Stimulated activated CD4-positive, alpha-beta T cell treated with anti-CD3 and anti-CD28 coated beads, Interleukin-4, amount 100 ng/mL, for 1 hour (primary cell): Measurements from ENCODE around the gene MXI1.
A peak's percentile ranks its signal among the peaks of the same experiment; 100 is the strongest.

Experiments
- DNase-seq: peaks from one replicate; pipeline ENCODE4 v3.0.0-alpha.2; 2020

Gene MXI1

DNA sequence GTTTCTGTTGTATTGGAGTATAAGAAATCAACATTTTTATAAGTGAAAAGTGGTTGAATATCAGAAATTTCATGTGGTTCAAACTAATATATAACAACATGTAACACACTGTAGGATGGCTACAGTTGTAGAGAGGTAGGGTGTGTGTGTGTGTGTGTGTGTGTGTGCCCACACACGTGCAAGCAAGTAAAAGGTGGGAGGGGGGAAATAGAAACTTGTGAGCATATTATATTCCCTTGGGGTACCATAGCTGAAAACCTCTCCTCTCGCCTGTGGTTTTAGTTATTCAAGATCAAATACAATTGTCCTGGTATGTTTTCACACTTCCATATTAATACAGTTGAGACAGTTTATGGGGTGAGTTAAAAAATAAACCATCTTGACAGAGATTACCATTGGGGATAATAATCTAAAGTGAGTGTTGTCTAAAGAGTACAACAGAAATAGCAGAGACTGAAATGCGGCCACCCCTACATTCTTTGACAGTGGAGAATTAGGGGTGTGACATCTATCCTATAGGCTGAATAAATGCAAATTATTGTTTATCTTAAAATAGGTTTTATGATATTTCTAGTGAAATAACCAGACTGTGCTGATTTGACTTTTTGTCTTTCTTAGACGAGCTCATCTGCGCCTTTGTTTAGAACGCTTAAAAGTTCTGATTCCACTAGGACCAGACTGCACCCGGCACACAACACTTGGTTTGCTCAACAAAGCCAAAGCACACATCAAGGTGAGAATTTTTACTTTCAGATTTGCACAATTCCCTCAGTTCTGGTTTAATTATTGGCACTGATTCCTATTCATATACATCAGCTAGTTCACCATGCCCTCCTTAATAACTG lies 71.4 kb downstream of the MXI1 start:
- DNase-seq = no peak

- peak; percentile 25 for DNase-seq
These were observed 72.1 kb downstream of the MXI1 start for GRCh38 chr10:110279407-110279986.

DNA sequence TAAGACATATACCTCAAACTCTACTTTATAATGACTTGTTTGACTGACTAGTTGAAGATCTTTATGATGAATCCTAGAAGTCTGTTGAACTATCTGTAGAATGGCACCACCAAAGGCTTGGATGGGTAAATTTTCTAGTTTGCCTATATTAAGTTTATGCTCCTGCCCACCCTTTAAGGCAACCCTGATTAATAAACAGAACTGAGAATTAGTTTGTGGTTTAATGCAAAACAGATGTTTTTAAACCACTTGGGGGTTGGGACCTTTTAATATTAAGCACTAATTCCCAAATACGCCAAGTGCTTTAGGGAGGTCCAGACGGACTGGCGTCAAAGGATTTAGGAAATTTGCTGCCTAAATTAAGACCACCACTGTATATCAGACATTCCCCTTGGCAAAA lies 76.9 kb downstream of the MXI1 start:
- no peak for DNase-seq

GRCh38 chr10:110285501-110285900 lies 78.1 kb downstream of the MXI1 start:
- no peak for DNase-seq

DNA sequence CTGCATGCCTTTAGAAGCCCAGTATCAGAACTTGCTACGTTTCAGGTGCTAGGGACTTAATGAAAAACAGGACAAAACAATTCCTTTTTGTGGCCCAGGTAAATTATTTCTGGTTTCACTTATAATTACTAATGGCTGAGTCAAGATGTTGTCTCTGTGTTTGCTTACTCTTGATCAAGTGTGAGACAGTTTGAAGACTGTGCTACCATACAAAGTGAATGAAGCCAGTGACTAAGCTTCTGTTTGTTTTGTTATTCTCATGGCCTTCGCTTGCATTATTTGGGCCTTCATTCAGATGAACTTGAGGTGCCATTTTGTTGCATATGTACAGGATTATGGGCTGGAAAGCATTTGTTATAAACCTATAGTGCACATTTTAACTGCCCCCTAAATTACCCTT lies 79.4 kb downstream of the MXI1 start:
- DNase-seq = no peak

GRCh38 chr10:110296966-110297365 lies 89.6 kb downstream of the MXI1 start:
- no peak for DNase-seq

- DNase-seq = no peak
These were observed 93.1 kb downstream of the MXI1 start for GRCh38 chr10:110300486-110300986.

GRCh38 chr10:110303681-110304080 lies 96.3 kb downstream of the MXI1 start:
- DNase-seq = no peak

- DNase-seq = no peak
These were observed 97.0 kb downstream of the MXI1 start for GRCh38 chr10:110304394-110304779.

DNA sequence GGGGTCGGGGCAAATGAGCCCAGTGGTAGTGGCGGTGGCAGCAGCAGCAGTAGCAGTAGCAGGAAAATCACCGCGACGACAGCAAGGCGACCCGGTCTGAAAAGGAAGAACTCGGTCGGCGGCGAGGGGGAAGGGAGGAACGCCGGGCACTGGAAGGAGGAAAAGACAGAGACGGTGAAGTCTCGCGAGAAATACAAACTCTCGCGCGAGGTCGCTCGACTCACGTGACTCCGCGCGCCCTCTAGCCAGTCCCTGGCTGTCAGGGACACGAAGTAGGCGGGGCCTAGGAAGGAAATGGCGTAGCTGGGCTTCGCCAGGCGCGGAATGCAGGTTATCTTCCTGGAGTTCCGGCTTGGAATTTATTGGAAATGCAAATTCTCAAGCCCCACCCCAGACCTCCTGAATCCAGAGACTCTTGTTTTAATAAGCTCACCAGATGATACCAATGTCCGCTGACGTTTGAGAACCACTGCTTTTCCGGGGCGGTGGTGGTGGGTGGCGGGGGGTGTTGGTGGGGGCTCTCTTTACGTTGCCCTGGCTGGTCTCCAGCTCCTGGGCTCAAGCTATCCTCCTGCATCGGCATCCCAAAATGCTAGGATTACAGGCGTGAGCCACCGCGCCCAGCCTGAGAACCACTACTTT lies 97.5 kb downstream of the MXI1 start, which contains the start of gene SMNDC1:
Gene SMNDC1 (minus strand): TSS at position 141 of the 642 bp plus-strand sequence. CDS start 1,333 bp downstream, outside the sequence.
- DNase-seq = peak; percentile 96

DNA sequence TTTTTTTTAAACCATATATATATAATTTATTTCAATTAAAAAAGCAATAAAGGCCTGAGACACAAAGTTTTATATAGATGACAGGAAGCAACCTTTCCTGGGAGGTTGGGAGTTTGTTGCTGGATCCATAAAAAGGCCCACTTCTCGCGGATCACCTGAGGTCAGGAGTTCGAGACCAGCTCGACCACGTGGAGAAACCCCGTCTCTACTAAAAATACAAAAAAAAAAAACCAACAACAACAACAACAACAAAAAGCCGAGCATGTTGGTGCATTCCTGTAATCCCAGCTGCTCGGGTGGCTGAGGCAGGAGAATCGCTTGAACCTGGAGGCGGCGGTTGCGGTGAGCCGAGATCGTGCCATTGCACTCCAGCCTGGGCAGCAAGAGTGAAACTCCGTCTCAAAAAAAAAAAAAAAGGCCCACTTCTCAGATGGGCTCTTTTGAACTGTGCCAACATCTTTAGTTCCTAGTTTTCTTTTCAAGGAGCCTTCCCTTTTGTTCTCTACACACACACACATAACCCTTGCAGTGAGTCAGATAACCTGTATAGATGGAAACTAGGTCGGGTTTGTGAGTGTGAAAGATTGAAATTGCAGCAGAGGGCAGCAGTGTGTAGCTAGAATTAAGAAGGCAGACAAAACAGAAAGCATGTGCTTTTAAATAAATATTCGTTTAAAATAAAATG lies 98.5 kb downstream of the MXI1 start:
- DNase-seq = peak; percentile 18

DNA sequence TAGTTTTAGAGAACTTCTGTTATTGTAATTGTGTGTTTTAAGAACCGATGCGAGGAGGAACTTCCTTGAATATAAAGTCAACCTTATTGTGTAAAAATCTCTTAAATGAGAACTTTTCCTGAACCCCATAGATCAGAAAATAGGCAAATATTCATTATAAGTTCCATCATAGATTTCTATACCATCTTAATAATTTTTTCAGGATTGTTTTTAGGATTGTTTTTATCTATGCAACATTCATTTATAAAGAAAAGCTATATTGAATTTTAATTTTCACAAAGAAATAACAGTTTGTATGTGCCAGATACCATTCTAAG lies 99.0 kb downstream of the MXI1 start:
- no peak for DNase-seq

DNA sequence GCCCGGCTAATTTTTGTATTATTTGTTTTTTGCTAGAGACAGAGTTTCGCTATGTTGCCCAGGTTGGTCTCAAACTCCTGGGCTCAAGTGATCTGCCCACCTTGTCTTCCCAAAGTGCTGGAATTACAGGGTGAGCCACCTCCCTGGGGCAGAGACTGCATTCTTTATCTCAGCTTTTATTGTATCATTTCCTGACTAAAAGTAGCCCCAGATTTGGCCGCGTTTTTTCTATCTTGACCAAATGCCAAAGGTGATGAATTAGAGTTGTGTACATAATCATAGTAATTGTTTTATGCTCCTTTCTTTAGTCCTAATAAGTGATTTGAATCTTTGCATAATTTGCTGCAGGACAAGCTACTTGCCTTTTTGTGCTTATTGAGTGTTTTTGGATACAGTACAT lies 100.4 kb downstream of the MXI1 start:
- no peak for DNase-seq

DNA sequence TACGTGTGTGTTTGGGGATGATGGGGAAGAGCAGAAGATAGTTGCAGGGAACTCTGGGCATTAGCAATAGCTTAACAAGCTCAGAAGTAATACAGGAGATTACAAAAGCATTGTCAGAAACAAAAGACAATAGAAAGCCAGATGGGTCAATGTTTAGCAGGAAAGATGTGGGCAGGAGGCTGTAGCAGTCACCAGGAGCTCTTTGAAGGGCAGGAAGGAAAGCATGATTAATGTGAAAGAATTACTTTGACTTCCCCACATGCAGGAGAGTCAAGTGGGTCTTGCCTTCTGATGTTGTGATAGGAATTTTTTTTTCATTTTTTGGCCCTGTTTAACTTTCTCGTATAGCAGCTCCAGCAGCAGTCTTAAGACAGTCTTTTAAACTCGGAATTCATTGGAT lies 103.3 kb downstream of the MXI1 start:
- no peak for DNase-seq

DNA sequence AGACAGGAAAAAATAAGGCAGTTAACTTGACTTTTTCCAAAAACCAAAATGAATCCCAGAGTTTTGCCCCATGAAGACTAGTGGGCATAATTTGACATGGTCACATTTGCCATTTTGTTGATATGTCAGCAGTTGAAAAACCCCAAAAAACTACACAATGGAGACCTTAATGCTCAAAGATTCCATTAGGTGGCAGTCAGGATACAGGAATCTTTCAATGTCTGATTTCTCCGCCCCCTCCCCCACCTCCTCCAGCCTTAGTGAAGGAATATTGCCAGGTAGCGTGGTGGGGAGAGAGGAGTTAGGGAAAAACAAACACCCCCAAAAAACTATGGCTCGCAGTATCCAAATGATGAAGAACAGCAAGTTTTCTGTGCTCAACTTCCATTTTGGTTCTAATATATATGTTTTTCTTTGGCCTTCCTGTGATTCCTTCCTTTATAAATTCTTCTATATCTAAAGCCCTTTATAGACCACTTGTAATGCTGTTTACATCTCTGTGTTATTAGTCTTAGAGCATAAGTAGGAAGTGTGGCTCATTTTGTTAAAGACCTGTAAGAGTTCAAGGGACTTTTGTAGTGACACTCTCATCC lies 104.0 kb downstream of the MXI1 start:
- peak; percentile 35 for DNase-seq

GRCh38 chr10:110312206-110312605 lies 104.8 kb downstream of the MXI1 start:
- no peak for DNase-seq

GRCh38 chr10:110313674-110314073 lies 106.3 kb downstream of the MXI1 start:
- no peak for DNase-seq

GRCh38 chr10:110317866-110318850 lies 110.8 kb downstream of the MXI1 start:
- DNase-seq = no peak

- DNase-seq = no peak
These were observed 114.6 kb downstream of the MXI1 start for GRCh38 chr10:110321869-110322620.

GRCh38 chr10:110323503-110323902 lies 116.1 kb downstream of the MXI1 start:
- no peak for DNase-seq
